ENCODE results near the gene EBF4. TPM values are rescaled to one million over a fixed set of nuclear protein-coding genes. Genes with fewer than 3 reads are reported as not detected.

EBF4 gene
- total and polyA plus RNA-seq, 2 of the 8 experiments (the other 6 are each of a cell fraction or from before 2014, with no cell fraction given), result 1.2 to 2.9 TPM

DNA sequence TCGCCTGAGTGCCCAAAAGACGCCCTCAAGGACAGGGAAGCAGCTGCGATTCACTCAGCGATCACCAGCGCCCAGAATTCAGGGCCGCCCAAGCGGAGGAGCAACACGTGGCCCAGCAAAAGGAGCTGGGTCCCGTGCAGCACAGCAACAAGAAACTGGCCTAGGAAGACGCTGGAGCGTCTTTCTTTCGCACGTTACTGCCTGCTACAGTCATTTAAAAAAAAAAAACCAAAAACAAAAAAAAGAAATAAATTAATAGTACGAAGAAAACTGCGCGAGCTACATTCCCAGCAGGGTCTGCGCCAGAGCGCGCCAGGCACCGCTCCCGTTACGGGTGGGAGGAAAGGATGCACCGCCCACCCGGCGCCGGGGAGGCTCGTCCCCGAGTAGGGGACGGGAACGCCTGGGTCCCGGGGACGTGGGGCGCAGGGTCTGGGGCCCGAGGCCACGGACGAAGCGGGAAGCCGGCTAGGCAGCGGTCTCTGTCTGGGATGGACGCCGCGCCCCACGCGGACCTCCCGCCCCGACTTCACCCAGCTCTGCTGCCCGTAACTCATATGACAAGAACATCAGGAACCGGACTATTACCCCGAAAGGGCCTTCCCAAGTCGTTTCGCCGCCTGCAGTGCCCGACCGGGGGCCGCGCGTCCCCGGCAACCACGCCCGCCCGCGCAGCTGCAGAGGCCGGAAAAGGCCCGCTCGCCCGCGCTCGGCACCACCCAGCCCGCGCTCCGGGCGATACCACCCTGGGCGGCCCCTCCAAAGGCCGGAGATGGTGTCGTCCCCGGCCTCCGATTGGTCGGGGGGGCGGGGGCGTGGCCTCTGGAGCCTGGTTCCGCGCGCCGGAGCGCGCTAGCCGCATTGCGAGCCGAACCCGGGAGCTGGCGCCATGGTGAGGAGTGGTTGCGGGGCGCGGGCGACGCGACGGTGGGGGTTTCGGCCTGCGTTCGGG, 40.5 kb upstream of the EBF4 start, which contains the start of gene NOP56 (continued):
- TF ChIP-seq KDM5A (IDR thresholded peaks at IDR 0.05; ENCODE audit: low read length), result no peak
- TF ChIP-seq, protein P1, sequence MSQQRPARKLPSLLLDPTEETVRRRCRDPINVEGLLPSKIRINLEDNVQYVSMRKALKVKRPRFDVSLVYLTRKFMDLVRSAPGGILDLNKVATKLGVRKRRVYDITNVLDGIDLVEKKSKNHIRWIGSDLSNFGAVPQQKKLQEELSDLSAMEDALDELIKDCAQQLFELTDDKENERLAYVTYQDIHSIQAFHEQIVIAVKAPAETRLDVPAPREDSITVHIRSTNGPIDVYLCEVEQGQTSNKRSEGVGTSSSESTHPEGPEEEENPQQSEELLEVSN (IDR thresholded peaks at IDR 0.05), result no peak; the same call in 1 of the 2 replicates
- TF ChIP-seq CBX5 (IDR thresholded peaks at IDR 0.05; ENCODE audit: low read depth, low read length), result no peak
- TF ChIP-seq CEBPB (IDR thresholded peaks at IDR 0.05; ENCODE audit: low read depth, low read length), result no peak
- TF ChIP-seq, protein P2, sequence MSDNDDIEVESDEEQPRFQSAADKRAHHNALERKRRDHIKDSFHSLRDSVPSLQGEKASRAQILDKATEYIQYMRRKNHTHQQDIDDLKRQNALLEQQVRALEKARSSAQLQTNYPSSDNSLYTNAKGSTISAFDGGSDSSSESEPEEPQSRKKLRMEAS (IDR thresholded peaks at IDR 0.05), result peak; percentile 90
- peak; percentile 99 for TF ChIP-seq TAF7 (optimal IDR thresholded peaks at IDR 0.05; ENCODE audit: borderline replicate concordance, low read depth, low read length)
- peak; percentile 56; the same call in 1 of the 2 replicates for TF ChIP-seq EGR1 (IDR thresholded peaks at IDR 0.05; ENCODE audit: borderline replicate concordance, low read depth, low read length)
- TF ChIP-seq CBX8 (IDR thresholded peaks at IDR 0.05; ENCODE audit: borderline replicate concordance, low read depth, low read length), result no peak
- TF ChIP-seq EP300 (IDR thresholded peaks at IDR 0.05; ENCODE audit: borderline replicate concordance in 1 of 2, low read depth in 2 of 2, low read length in 2 of 2), result peak in 1 of 2 experiments; percentile 99; a peak in 2 of 3 replicates
- TF ChIP-seq POLR2A (IDR thresholded peaks at IDR 0.05; ENCODE audit: control extremely low read depth in 1 of 2, low read depth in 2 of 2, low read length in 2 of 2), result peak; percentile 93 to 95
- peak; percentile 95 for TF ChIP-seq POLR2AphosphoS5 (IDR thresholded peaks at IDR 0.05; ENCODE audit: low read depth, low read length)
- TF ChIP-seq TBP (IDR thresholded peaks at IDR 0.05; ENCODE audit: low read depth, low read length), result peak; percentile 97
- TF ChIP-seq RBBP5 (IDR thresholded peaks at IDR 0.05; ENCODE audit: borderline replicate concordance, low read depth, low read length), result peak; percentile 73; the same call in 1 of the 2 replicates
- TF ChIP-seq TAF1 (IDR thresholded peaks at IDR 0.05; ENCODE audit: low read depth, low read length), result peak; percentile 100

All from H1 (cell line).